CD4-positive, alpha-beta T cell treated with Interleukin-15 for 1 hour (primary cell): ENCODE results near the gene ANK2.

ENCODE experiments used
- DNase-seq: peaks from one replicate; pipeline ENCODE4 v3.0.0-alpha.2; 2020

Gene ANK2

DNA sequence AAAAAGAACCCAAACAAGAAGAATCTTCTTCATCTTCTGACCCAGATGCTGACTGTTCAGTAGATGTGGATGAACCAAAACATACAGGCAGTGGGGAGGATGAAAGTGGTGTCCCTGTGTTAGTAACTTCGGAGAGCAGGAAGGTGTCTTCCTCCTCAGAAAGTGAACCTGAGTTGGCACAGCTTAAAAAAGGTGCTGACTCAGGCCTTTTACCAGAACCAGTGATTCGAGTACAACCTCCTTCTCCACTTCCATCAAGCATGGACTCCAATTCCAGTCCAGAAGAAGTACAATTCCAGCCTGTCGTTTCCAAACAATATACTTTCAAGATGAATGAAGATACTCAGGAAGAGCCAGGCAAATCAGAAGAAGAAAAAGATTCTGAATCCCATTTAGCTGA, 307.0 kb downstream of the ANK2 start:
- DNase-seq: no peak

DNA sequence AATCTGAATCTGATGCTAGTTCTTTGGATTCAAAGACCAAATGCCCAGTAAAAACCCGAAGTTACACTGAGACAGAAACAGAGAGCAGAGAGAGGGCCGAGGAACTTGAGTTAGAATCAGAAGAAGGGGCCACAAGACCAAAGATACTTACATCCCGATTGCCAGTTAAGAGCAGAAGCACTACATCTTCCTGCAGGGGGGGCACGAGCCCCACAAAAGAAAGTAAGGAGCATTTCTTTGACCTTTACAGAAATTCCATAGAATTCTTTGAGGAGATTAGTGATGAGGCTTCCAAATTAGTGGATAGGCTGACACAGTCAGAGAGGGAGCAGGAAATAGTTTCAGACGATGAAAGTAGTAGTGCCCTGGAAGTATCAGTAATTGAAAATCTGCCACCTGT, 309.3 kb downstream of the ANK2 start:
- DNase-seq: no peak

DNA sequence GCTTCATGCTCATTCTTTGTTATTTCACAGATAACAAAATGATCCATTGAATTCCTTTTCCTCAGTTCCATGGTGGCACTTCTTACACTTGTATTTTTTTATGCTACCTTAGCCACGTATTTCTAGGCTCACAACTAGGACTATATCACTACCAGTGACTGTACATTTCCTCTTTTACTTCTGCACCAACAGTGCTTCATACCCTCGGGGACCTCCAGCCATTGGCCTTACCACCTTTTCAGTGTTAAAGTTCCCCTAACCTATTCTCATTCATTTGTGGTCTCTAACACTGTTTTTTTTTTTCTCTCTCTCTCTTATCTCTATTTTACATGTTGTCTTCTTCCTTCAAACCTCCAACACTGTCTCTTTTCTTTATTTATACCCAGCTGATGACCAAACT, 315.9 kb downstream of the ANK2 start:
- DNase-seq: no peak

DNA sequence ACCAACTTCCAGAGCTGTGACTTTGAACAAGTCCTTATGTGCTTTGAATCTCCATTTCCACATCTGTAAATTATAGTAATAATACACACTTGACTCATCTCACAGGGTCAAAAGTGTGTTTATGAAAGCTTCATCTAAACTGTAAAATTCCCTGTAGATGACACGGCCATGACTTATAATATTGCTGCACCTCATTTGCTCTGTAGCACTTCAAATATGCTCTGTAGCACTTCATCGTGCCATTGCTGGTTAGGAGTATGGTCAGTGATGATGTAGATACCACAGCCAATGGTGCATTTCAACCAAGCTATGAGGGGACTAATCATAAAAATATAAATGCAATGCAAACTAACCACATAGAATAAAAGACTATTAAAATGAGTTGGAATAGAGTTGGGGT, 318.6 kb downstream of the ANK2 start:
- DNase-seq: no peak

DNA sequence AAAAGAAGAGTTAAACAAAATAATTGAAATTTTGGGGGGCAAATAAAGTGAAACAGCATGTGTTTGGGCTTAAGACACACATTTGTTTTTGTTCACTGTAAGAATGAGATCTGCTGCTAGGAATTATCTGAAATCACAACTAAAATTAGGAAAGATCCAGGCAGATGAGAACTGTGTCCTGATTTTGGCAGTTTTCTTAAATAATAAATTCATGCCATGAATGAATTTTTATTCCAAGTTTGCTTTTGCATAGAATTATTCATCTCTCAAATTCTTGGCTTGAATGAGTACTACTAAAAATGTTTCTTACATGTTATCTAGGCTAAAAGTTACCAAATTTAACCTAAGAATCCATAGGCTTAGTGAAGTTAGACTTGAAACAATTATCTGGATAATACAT, 321.7 kb downstream of the ANK2 start:
- DNase-seq: no peak

DNA sequence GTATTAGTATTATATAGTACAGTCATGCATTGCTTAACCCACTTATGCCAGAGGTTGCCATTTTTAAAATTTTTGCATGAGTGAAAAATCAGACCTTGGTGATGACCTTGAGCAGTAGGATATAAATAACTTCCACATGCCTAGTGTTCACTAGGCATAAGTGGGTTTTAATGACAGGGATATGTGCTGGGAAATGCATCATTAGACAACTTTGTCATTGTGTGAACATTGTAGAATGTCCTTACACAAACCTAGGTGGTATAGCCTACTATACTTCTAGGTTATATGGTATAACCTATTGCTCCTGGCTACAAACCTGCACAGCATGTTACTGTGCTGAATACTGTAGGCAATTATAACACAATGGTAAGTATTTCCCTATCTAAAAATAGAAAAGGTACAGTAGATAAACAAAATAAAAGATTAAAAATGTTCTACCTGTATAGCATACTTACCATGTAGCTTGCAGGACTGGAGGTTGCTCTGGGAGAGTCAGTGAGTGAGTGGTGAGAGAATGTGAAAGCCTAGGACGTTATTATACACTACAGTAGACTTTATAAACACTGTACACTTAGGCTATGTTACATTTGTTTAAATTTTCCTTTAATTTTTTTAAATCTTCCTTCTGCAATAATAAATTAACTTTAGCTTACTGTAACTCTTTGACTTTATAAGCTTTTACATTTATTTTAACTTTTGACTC, 326.7 kb downstream of the ANK2 start:
- no peak for DNase-seq

DNA sequence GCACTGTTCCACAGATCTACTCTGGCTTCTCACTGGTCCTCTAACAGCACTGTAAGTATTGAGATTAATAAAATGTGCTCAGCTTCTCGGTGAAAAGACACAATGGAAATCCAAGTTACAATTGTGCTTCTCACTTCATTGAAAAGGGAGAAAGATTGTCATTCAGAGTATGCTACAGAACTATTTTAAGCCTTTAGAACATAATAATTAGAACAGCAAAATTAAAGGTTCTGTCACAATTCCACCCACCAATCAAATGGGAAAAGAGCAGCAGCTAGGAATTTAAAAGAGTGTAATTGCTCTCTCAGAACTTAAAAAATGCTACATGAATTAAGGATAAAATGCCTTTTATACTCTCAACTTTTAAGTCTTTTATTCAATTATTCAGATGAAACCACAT, 329.4 kb downstream of the ANK2 start:
- no peak for DNase-seq

DNA sequence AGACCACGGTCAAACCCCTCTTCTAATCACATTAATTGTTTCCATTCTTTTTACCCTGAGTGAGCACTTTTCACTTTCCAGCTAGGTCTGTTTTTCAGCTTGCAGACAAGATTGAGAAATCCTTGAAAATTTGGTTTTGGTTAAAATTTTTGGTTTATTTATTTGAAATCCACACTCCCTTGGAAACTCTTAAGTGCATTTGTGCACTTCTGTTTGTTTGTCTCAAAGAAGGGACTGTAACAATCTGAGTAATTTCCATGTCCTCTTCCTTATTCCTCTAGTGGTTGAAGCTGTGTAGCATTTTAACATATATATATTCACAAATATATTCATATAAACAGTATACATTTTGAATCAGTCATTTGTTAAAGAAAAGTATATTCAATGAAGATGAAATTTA, 333.3 kb downstream of the ANK2 start:
- DNase-seq: no peak

DNA sequence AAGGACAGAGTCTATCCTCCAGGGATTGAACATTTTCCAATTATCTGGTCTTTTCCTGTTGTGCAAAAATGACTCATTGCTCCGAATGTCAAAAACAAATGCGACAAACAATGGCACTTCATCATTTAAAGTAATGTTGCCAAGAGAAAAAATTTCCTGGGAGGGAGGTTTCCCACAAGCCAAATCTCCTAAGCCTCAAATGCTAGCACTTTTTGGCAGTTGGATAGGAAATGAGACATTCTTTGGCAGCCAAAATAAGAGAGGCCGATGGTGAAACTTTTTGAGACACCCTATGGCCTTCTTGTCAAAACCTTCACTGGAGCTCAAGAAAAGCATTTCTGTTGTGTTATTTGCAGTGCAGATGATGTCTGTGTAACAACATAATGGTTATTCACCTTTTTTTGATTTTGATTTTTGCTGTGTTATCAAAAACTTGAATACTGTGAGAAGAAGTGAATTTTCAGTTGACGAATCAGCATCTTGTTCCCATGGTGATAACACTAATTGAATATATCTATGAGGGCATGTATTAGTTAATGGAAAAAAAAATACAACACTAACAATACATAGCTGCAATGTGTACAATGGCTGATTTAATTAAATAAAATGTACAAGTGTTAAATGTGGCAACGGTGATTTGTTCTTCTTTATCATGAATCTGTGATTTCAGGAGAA, 333.8 kb downstream of the ANK2 start:
- no peak for DNase-seq

DNA sequence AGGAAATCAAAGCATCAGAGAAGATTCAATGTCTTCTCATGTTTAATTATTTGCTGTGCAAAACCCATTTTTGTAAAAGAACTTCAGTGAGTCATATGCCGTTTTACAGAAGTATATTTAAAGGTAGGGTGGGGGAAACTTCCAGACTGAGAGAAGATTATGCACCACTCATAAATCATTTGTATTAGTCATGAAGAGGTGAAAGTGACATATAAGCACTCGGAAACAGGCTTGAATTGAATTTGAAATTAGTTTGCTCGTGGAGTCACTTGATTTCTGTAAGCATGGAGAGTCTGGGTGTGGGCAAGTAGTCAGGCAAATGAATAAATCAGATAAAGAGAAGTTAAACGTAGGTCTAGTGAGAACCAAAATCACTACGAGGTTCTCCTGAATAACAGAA, 335.1 kb downstream of the ANK2 start:
- DNase-seq: no peak

DNA sequence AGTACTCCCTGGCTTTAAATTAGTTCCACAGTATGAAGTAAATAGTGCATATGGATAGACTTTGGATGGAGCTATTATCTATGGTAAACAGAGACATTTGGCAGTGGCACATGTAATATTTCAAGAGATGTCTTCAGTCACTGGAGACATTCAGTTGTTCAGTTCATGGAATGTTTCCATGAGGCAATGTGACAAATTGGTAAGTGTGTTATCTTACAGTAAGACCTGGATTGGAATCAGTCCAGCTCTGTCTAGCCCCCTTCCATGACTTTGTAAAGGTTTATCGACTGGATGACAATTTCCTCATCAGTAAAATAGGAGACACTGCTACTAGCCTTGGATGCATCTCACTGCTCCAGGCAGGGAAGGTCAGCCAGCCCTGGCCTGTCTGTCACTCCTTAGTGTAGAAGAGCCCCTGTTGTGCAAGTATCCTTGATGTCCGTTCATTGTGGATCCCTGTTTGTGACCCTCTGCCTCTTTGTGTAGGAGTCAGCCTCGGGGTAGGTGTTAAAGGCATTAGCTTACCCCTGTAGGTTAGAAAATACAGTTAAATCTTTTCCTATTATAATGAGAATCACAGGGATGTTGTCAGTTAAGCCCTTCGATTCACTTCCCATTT, 335.9 kb downstream of the ANK2 start:
- DNase-seq: no peak

DNA sequence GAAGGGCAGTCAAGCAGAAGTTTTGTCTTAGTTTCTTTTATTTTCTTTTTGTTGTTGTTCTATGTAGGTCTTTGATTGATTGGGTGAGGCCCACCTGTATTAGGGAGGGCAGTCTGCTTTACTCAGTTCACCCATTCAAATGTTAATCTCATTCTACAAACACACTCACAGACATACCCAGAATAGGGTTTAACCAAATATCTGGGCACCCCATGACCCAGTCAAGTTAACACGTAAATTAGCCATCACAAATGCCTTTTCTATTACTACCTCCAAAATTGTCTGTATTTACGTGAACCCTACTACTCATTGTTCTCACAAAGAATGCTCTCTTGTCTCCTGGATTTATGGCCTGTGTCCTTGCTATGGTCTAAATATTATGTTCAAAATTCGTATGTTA, 339.7 kb downstream of the ANK2 start:
- DNase-seq: no peak

DNA sequence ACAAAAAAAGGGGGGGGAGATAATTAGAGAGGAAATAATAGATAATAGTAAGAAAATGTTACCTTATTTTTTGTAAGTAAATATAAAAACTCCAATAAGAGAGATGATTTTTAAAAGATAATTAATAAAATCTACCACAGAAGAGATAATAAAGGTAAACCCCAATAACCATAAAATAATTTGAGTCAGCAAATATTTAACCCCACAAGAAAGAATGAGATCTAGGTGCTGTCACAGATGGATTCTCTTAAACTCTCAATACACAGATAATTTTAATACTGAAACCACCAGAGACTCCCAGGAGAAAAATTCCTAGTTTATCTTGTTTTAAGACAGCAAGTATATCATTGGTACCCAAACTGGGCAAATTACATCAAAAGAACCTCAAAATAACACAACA, 341.4 kb downstream of the ANK2 start:
- no peak for DNase-seq

DNA sequence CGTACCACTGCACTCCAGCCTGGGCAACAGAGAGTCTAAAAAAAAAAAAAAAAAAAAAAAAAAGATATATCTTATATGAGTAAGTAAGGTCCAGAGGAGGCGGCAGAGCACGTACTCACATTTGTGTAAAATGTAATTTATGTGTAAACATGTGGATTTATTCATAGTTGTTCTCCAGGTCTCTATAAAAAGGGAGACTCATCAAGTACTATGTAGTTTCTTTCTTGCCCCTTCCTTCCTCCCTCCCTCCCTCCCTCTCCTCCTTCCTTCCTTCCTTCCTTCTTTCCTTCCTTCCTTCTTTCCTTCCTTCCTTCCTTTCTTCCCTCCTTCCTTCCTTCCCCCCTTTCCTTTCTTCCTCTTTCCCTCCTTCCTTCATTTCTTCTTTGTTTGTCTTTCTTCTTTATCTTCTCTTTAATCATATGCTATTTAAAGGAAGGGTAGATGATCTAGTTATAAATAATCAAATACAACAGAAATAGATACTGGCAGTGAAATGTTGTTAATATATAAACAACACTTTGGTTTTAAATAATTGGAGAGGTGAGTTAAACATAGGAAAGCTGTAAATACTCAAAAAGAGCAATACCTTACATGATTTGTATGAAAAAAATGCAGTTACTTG, 344.8 kb downstream of the ANK2 start:
- no peak for DNase-seq

DNA sequence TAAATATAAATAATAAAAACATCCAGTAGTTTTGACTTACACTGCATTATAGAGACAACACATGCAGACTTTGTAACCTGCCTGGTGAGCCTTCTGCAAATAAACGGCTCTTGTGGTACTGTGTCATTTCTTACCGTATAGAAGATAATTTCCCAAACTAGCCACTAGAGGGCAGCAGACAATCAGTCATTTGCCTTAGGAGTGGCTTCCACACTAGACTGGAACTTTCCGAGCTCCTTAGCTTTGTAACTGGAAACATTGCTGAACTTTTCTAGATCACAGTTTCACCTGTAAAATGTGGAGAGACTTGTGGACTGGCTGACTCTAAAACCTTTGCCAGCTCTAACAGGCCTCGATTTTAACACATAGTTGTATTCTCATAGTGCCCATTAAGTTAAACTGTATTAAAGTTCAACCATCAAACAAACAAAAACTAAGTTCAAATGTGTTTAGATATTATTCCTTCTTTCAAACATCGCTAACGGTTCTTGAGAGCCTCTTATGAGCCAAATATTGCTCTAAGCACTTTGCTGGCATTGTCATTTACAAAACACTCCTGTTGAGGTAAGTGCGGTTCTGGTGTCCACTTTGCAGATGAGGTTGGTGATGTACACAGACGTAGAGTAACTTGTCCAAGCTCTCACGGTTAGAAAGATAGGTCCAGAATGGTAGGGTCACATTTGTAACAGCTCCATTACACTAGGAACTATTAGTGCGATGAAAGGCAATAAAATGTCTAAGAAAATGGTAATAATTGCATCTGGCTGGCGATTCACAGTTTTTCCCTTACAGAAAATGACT, 345.5 kb downstream of the ANK2 start:
- DNase-seq: peak; percentile 26

DNA sequence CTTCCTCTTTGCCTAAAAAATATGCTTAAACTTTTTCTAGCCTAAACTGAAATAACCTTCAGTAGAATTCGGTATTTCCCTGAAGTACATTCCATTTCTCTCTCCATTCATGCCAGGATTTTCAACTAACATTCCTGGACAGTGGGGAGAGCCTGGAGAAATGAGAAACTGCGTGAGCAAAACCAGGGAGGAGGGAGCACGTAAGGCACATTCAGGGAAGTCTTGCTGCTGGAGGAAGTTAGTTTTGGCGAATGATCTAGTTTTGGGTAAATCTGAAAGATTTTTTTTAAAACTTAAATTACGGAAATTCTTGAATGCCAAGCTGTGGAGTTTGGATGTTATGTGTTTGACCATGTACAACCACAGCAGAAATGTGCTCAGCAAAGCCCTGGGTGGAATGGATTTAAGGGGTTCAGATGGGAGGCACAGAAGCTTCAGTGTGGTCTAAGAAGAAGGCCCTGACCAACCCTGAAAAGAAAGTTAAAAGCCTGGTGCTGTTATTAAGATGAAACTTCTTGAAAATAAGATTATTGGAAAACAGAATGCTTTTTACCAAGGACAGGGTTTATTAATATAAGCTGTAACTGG, 347.8 kb downstream of the ANK2 start:
- no peak for DNase-seq

DNA sequence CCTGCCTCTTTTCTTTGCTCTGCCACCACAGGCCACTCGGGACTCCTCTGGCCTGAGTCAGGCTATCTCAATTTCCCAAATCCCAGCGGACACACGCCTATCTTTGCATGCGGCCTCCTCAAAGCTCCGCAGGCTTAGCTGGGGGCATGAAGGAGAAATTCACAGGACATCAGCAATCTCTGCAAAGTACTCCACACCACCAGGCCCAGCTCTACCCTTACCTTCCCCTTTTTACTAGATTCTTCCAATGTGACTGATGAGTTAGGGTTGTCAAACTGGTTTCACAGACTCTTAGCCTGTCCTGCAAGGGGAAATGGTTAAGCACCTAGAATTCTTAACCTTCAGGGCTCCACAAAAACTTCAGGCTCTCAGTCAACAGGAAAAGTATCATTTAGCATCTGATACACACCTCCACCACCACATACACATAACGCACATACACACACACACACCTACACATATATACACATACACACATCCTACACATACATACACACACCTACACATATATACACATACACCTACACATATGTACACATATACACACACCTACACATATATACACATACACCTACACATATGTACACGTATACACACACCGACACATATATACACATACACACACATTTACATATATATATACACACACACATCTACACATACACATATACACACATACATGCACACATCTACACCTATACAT, 349.1 kb downstream of the ANK2 start:
- DNase-seq: no peak

DNA sequence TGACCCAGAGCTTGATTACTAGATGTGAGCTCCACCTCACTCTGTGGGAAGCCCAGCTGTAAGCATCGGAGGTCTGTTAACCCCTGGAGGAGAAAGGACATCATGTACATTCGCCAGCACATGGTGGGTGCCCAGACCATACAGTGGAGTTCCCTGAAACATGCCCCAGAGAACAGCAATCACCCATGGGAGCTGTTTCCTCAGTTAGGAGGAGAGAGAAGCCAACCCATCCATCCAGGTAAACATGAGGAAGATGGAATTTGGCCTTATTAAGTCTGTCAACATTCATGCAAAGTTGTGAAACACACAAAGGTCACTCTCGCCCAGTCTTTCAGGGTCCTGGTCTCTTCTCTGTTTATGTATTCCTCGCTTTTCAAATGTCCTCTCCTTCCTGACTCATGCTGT, 354.7 kb downstream of the ANK2 start:
- DNase-seq: no peak

DNA sequence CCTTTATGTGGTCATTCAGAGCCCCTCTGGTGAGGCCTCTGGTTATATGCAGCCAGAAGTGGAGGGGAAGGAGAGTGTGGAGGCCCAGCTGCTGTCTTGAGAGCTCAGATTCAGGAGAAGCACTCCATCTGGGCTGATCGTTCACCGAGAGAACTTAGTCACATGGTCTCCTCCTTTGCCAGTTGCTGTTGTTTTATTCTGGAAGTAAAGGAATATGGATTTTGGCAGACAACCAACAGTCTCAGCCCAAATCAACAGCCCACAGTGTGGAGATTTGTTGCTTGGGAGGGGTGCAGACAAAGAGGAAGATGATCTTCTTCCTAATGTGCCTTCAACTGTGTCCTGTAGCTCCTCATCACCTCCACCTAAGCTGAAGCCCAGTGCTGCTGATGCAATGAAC, 355.4 kb downstream of the ANK2 start:
- DNase-seq: no peak

DNA sequence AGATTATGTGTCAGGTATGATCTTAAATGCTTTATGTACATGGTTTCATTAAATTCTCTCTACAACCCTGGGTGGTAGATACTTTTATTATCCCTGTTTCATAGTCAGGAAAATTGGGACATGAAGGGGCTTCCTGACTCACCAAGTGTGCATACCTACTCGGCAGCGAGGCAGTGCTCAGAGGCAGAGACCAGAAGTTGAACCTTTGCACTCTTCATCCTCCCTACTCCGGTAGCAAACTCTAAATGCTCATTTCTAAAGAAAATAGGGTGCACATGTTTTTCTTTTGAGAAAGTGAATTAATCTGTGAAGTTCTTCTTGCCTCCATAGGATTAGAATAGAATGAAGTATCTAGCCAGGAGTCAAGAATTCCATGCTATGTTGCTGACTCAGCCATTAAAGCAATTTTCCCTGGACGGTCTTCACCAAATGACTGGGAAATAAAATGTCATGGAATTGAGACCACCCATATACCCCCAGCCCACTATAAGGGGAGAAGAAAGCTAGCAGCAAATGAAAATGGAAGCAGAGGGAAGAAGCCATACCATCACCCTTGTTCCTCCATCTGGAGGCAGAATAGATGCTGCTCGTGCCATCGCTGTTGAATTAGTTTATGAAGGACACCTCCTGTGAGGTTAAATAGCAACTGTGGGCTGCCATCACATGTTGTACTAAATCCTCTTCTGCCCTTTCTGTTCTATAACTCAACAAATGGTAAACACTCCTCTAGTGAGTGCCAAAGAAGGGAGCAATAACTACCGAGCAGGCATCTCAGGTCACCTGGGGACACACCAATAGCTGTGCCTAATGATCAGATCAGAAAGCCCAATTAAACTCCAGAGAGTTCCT, 356.6 kb downstream of the ANK2 start:
- DNase-seq: no peak

DNA sequence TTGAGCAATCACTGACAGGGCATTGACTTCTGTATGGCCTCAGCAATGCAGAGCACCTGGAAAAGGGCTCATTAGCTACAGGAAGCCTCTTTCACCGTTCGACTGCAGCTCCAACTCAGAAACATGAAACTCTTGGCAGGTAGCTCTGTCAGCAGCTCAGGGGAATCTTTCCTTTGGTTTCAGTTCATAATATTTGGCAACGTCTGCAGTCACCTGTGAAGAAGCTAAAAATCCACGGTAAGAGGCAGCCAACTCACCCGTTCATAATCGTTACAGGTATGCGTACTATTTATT, 357.2 kb downstream of the ANK2 start:
- DNase-seq: no peak
